Activated T-helper 1 cell treated with anti-CD3 and anti-CD28 coated beads, Interleukin-12 subunit alpha, Interleukin-12 subunit beta, Interleukin-2, Interleukin-4 antibody, amounts not matched to agents 30 ng/mL and 10 ng/mL and 1 ng/mL, durations not matched to agents 14 hours and 24 hours and 36 hours (primary cell): ENCODE results near the gene TAS2R19. TPM values are rescaled to one million over a fixed set of nuclear protein-coding genes. Genes with fewer than 3 reads are reported as not detected.

ENCODE experiments used
- DNase-seq: peaks from one replicate; pipeline ENCODE4 v3.0.0; 2021; ENCODE audit warnings: low spot score
- H3K27ac Mint-ChIP-seq: one replicate; pipeline ENCODE4 v1.8.0; 2021; ENCODE audit warnings: mild to moderate bottlenecking, mixed read lengths
- H3K27me3 Mint-ChIP-seq: one replicate; pipeline ENCODE4 v1.8.0; 2022; ENCODE audit warnings: mild to moderate bottlenecking, moderate library complexity, mixed read lengths; ENCODE audit not compliant: insufficient read depth
- H3K36me3 Mint-ChIP-seq: one replicate; pipeline ENCODE4 v1.8.0; 2021; ENCODE audit warnings: low read depth, mixed read lengths
- H3K4me1 Mint-ChIP-seq: one replicate; pipeline ENCODE4 v1.8.0; 2021; ENCODE audit warnings: low read depth, mixed read lengths
- H3K4me3 Mint-ChIP-seq: one replicate; pipeline ENCODE4 v1.8.0; 2021; ENCODE audit warnings: mild to moderate bottlenecking, moderate library complexity, mixed read lengths
- H3K9me3 Mint-ChIP-seq: one replicate; pipeline ENCODE4 v1.8.0; 2021; ENCODE audit warnings: mixed read lengths
- intact Hi-C: fragments of 100-400 bp; cut with micrococcal nuclease; formaldehyde crosslinking; loops from one replicate; pipeline ENCODE4 v1.15.1; 2024
- total RNA-seq: library from RNA; stranded (reverse); gene quantifications from 2 replicates; pipeline ENCODE4 v1.2.3, GENCODE V29; 2022

The TAS2R19 gene
- total RNA-seq, 1 donor from 2014 or later, result 4.3 TPM

DNA sequence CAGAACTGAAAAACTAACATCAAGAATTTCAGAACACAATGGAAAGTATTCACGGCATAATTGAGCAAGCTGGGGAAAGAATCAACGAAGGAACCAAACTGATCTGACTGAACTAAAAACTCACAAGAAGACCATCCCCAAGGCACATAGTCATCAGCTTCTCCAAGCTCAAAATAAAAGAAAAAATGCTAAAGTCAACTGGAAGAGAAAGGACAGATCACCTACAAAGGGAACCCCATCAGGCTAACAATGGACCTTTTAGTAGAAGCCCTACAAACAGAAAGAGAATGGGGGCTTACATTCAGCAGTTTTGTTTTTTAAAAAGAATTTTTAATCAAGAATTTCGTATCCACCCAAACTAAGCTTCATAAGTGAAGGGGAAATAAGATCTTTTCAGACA is 47.5 kb downstream of the TAS2R19 start:
- Mint-ChIP-seq H3K27ac (no peak overlapping the region), H3K9me3 (no peaks in the 10 kb centered on the region), H3K27me3 (peaks cover 52% of the 10 kb centered on the region), H3K4me3 (no peak overlapping the region), H3K36me3 (peaks cover 10% of the 10 kb centered on the region), H3K4me1 (no peaks in the 10 kb centered on the region)
- no peak for DNase-seq
- intact Hi-C loops, result no loop called here

Other genes with a start within 250 kb of the TAS2R19 start
- gene TAS2R7, start 220.0 kb downstream of the TAS2R19 start, total RNA-seq, result not detected in 2 replicates
- not detected in 2 replicates for gene TAS2R8, start 215.3 kb downstream of the TAS2R19 start, total RNA-seq
- gene TAS2R9, start 212.5 kb downstream of the TAS2R19 start, total RNA-seq, result not detected in 2 replicates
- gene TAS2R10, start 196.3 kb downstream of the TAS2R19 start, total RNA-seq, result not detected in 2 replicates
- 1.9 and 3.6 TPM in 2 replicates for gene PRR4, start 173.1 kb downstream of the TAS2R19 start, total RNA-seq
- gene PRH1, start 138.4 kb downstream of the TAS2R19 start, total RNA-seq, result 18.4 and 19.6 TPM in 2 replicates
- gene TAS2R13, start 113.1 kb downstream of the TAS2R19 start, total RNA-seq, result 0.96 TPM in 2 replicates
- not detected in 2 replicates for gene PRH2, start 93.4 kb downstream of the TAS2R19 start, total RNA-seq
- gene TAS2R14, start 83.4 kb downstream of the TAS2R19 start, total RNA-seq, result 2.8 and 2.9 TPM in 2 replicates
- 0.91 and 1.7 TPM in 2 replicates for gene TAS2R50, start 35.7 kb downstream of the TAS2R19 start, total RNA-seq
- gene TAS2R20, start 24.3 kb downstream of the TAS2R19 start, total RNA-seq, result 2.1 TPM in 2 replicates
- gene TAS2R31, start 8.8 kb upstream of the TAS2R19 start, total RNA-seq, result 4.1 and 4.5 TPM in 2 replicates
- 1.9 and 2.0 TPM in 2 replicates for gene TAS2R46, start 39.7 kb upstream of the TAS2R19 start, total RNA-seq
- 0.76 and 2.0 TPM in 2 replicates for gene TAS2R43, start 69.7 kb upstream of the TAS2R19 start, total RNA-seq
- 3.8 and 4.5 TPM in 2 replicates for gene TAS2R30, start 112.0 kb upstream of the TAS2R19 start, total RNA-seq
- gene SMIM10L1, start 148.6 kb upstream of the TAS2R19 start, total RNA-seq, result 10.4 and 11.3 TPM in 2 replicates
- gene TAS2R42, start 164.3 kb upstream of the TAS2R19 start, total RNA-seq, result not detected in 2 replicates
- gene PRB3, start 247.1 kb upstream of the TAS2R19 start, total RNA-seq, result not detected in 2 replicates